PC-3 (cell line): ENCODE results near the gene TBC1D14. TPM values are rescaled to one million over a fixed set of nuclear protein-coding genes. Genes with fewer than 3 reads are reported as not detected.
A peak's percentile ranks its signal among the peaks of the same experiment; 100 is the strongest.

Experiments
- ATAC-seq: fragments of 200-7000 bp; cut with Tn5 transposase; 2 replicates; pipeline ENCODE4 v1.9.1; 2020; ENCODE audit warnings: mild to moderate bottlenecking, moderate library complexity
- BruUV-seq: library from RNA; stranded (reverse); fragments of 400-500 nt; replicated peaks from 2 replicates; lab custom pipeline; 2021; lab: Mats Ljungman, UMichigan
- CTCF ChIA-PET: fragments of 300-600 bp; sonication (Branson Sonifier 250); formaldehyde crosslinking; loops from one replicate; lab custom pipeline; 2022; ENCODE audit warnings: antibody characterized with exemption; lab: Charles Lee
- POLR2A ChIA-PET: fragments of 300-600 bp; sonication (Branson Sonifier 250); formaldehyde crosslinking; loops from one replicate; lab custom pipeline; 2022; ENCODE audit warnings: antibody characterized with exemption; ENCODE audit not compliant: unreplicated experiment; lab: Charles Lee
- DNase-seq: peaks from one replicate; pipeline ENCODE4 v3.0.0-alpha.2; 2015
- H2AFZ ChIP-seq: fragments of 300-600 bp; sonication (generic); 2 replicates; pipeline ENCODE4 v1.6.0; 2016; ENCODE audit warnings: antibody characterized with exemption, low read length
- H3F3A ChIP-seq: fragments of 300-600 bp; sonication (generic); one replicate; pipeline ENCODE4 v1.6.0; 2017; ENCODE audit warnings: antibody characterized with exemption, low read length, control low read depth, mild to moderate bottlenecking; ENCODE audit not compliant: unreplicated experiment
- H3K27ac ChIP-seq: fragments of 300-600 bp; sonication (generic); 2 replicates; pipeline ENCODE4 v1.5.1; 2016; ENCODE audit warnings: mild to moderate bottlenecking, low read length
- H3K27me3 ChIP-seq: fragments of 300-600 bp; sonication (generic); 2 replicates; pipeline ENCODE4 v1.6.1; 2016; ENCODE audit warnings: low read length, mixed read lengths
- H3K36me3 ChIP-seq: fragments of 300-600 bp; sonication (generic); 2 replicates; pipeline ENCODE4 v1.6.1; 2016; ENCODE audit warnings: low read depth, mixed run types, low read length, mixed read lengths
- H3K4me1 ChIP-seq: fragments of 300-600 bp; sonication (generic); 2 replicates; pipeline ENCODE4 v1.5.1; 2016; ENCODE audit warnings: low read length; ENCODE audit not compliant: insufficient read depth
- H3K4me2 ChIP-seq: fragments of 300-600 bp; sonication (generic); 2 replicates; pipeline ENCODE4 v1.6.0; 2016; ENCODE audit warnings: low read length
- H3K4me3 ChIP-seq: fragments of 300-600 bp; sonication (generic); 2 replicates; pipeline ENCODE4 v1.5.1; 2016; ENCODE audit warnings: mild to moderate bottlenecking, low read length, mixed read lengths
- H3K79me2 ChIP-seq: fragments of 300-600 bp; sonication (generic); 2 replicates; pipeline ENCODE4 v1.6.1; 2017; ENCODE audit warnings: low read length, mixed read lengths
- H3K9ac ChIP-seq: fragments of 300-600 bp; sonication (generic); 2 replicates; pipeline ENCODE4 v1.6.0; 2016; ENCODE audit warnings: mild to moderate bottlenecking, low read length
- H3K9me2 ChIP-seq: fragments of 300-600 bp; sonication (generic); replicated peaks from 2 replicates; pipeline ENCODE4 v1.6.1; 2016; ENCODE audit warnings: mixed run types, low read length, mixed read lengths
- H3K9me3 ChIP-seq: fragments of 300-600 bp; sonication (generic); 2 replicates; pipeline ENCODE4 v1.6.1; 2016; ENCODE audit warnings: low read length, mixed read lengths
- H4K20me1 ChIP-seq: fragments of 300-600 bp; sonication (generic); 2 replicates; pipeline ENCODE4 v1.6.1; 2016; ENCODE audit warnings: low read length, mixed read lengths
- EZH2 ChIP-seq: fragments of 300-600 bp; sonication (generic); IDR thresholded peaks from one replicate; pipeline ENCODE4 v1.6.1; 2017; ENCODE audit warnings: antibody characterized with exemption, mild to moderate bottlenecking, low read length; ENCODE audit not compliant: unreplicated experiment
- EZH2phosphoT487 ChIP-seq: fragments of 300-600 bp; sonication (generic); IDR thresholded peaks from 2 replicates; pipeline ENCODE4 v1.6.1; 2018; ENCODE audit warnings: mild to moderate bottlenecking, antibody characterized with exemption, low read length, borderline replicate concordance
- intact Hi-C: fragments of 100-400 bp; cut with micrococcal nuclease; formaldehyde crosslinking; loops from 2 replicates; pipeline ENCODE4 v1.9.0; 2023
- total RNA-seq: library from RNA; depleted of rRNA; stranded (reverse); fragments of >200 nt; gene quantifications from 2 replicates; pipeline ENCODE4 v1.2.3, GENCODE V29; 2014
- TF ChIP-seq, protein P1 (sequence below): fragments of 300-600 bp; sonication (generic); conservative IDR thresholded peaks from 2 replicates; pipeline ENCODE4 v1.5.1; 2017; ENCODE audit warnings: antibody characterized with exemption, low read depth, mild to moderate bottlenecking, low read length

Gene TBC1D14
- total RNA-seq, 1 experiment from 2014 or later: 33.0 TPM

GRCh38 chr4:6988016-6988715, 78.5 kb downstream of the TBC1D14 start:
- BruUV-seq: no TSS peak
- intact Hi-C loops: loop anchor here (5.0 kb wide), 2 partner anchors 79 to 81 kb away; partner anchors contain the start of genes GRPEL1 and TBC1D14
- ATAC-seq (no peak), DNase-seq (no peak)
- Histone ChIP-seq H3K4me3 (peak overlapping the region; percentile 99), H3K79me2 (peaks cover 75% of the 10 kb centered on the region), H3K4me2 (peak overlapping the region; percentile 98), H3K4me1 (peaks cover 53% of the 10 kb centered on the region), H3K9me2 (no peaks in the 10 kb centered on the region), H2AFZ (no peak overlapping the region), H3K27ac (peak overlapping the region; percentile 65), H3K9ac (peak overlapping the region; percentile 91), H3K36me3 (no peaks in the 10 kb centered on the region), H3K9me3 (no peaks in the 10 kb centered on the region), H3F3A (no peaks in the 10 kb centered on the region), H3K27me3 (no peaks in the 10 kb centered on the region), H4K20me1 (no peaks in the 10 kb centered on the region)
- POLR2A ChIA-PET: no interaction called here
- TF ChIP-seq EZH2 (no peak), EZH2phosphoT487 (no peak)
- TF ChIP-seq, protein P1, sequence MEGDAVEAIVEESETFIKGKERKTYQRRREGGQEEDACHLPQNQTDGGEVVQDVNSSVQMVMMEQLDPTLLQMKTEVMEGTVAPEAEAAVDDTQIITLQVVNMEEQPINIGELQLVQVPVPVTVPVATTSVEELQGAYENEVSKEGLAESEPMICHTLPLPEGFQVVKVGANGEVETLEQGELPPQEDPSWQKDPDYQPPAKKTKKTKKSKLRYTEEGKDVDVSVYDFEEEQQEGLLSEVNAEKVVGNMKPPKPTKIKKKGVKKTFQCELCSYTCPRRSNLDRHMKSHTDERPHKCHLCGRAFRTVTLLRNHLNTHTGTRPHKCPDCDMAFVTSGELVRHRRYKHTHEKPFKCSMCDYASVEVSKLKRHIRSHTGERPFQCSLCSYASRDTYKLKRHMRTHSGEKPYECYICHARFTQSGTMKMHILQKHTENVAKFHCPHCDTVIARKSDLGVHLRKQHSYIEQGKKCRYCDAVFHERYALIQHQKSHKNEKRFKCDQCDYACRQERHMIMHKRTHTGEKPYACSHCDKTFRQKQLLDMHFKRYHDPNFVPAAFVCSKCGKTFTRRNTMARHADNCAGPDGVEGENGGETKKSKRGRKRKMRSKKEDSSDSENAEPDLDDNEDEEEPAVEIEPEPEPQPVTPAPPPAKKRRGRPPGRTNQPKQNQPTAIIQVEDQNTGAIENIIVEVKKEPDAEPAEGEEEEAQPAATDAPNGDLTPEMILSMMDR: no peak
- CTCF ChIA-PET: no interaction called here

- no peak overlapping the region for H3K9ac ChIP-seq
- no TSS peak for BruUV-seq
- 0 out of 2 replicates have a peak, but pooled peaks cover 4% of the 10 kb centered on the region for H3K36me3 ChIP-seq
- H3K4me1 ChIP-seq: peaks cover 57% of the 10 kb centered on the region
- H2AFZ ChIP-seq: no peak overlapping the region
- ChIA-PET POLR2A (no interaction called here), CTCF (no interaction called here)
- TF ChIP-seq, protein P1: no peak
- TF ChIP-seq EZH2phosphoT487 (no peak), EZH2 (no peak)
- H4K20me1 ChIP-seq: no peaks in the 10 kb centered on the region
- H3K9me2 ChIP-seq: no peaks in the 10 kb centered on the region
- H3K9me3 ChIP-seq: no peaks in the 10 kb centered on the region
- peaks cover 86% of the 10 kb centered on the region for H3K79me2 ChIP-seq
- peak overlapping the region; percentile 98 for H3K4me2 ChIP-seq
- peak overlapping the region; percentile 99; the same call in 1 of the 2 replicates for H3K4me3 ChIP-seq
- H3K27me3 ChIP-seq: no peaks in the 10 kb centered on the region
- no peak overlapping the region for H3K27ac ChIP-seq
- no peaks in the 10 kb centered on the region for H3F3A ChIP-seq
- intact Hi-C loops: loop anchor here (5.0 kb wide), 2 partner anchors 78 to 82 kb away; partner anchors contain the start of genes GRPEL1 and TBC1D14
- DNase-seq: peak; percentile 12
- ATAC-seq: no peak
These were observed 79.8 kb downstream of the TBC1D14 start for GRCh38 chr4:6989331-6989923.
